Measurements from ENCODE around the gene GCLM. TPM values are rescaled to one million over a fixed set of nuclear protein-coding genes. Genes with fewer than 3 reads are reported as not detected.
"Not testable (repeated sequence)": the region's sequence is repeated elsewhere in the genome, so short reads cannot be mapped to it uniquely, and the experiment has no call there.

The GCLM gene
- total and polyA plus RNA-seq, 5 donors, result 3.8 to 10.4 (median 9.9) TPM

DNA sequence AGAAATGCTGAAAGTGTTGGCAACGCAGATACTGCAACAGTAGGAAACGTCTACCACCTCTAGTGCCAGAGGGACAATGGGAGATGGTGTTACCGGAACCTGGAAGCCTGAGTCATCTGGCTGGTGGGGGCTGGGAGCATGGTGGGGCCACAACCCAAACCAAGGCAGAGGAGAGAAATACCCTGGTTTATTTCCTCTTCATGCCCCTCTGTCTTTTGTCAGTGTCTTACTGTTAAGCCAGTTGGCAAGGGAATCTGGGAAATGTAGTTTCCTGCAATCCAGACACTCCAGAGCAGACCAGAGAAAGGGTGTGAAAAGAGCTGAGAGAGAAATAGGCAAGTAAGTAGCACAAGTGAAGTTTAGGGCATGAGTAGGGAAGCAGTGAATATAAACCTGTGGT lies 45.1 kb downstream of the GCLM start:
- no peak overlapping the region for H3K27ac ChIP-seq (ENCODE audit: low read length)
- intact Hi-C loops (cut with DNase I), result no loop called here
- 60% methylated on average over 3 of the region's 3 CpGs for WGBS
- H3K9me3 ChIP-seq (ENCODE audit: control insufficient read depth, low read length), result no peaks in the 10 kb centered on the region
- H3K4me1 ChIP-seq (ENCODE audit: control insufficient read depth, insufficient read depth, low read length), result no peaks in the 10 kb centered on the region
- no peak overlapping the region for H3K4me3 ChIP-seq (ENCODE audit: low read length)
- ATAC-seq (no peak), DNase-seq (no peak)
- H3K27me3 ChIP-seq (ENCODE audit: control insufficient read depth, insufficient read depth), result no peaks in the 10 kb centered on the region

GRCh38 chr1:93857653-93858052 lies 51.6 kb downstream of the GCLM start:
- H3K4me3 ChIP-seq (ENCODE audit: low read length); H3K27me3 ChIP-seq (ENCODE audit: control insufficient read depth, insufficient read depth); DNase-seq; H3K27ac ChIP-seq (ENCODE audit: low read length); H3K9me3 ChIP-seq (ENCODE audit: control insufficient read depth, low read length); H3K4me1 ChIP-seq (ENCODE audit: control insufficient read depth, insufficient read depth, low read length); intact Hi-C loops (cut with DNase I); ATAC-seq: not testable (repeated sequence)
- WGBS, result 57% methylated on average over 3 of the region's 3 CpGs

DNA sequence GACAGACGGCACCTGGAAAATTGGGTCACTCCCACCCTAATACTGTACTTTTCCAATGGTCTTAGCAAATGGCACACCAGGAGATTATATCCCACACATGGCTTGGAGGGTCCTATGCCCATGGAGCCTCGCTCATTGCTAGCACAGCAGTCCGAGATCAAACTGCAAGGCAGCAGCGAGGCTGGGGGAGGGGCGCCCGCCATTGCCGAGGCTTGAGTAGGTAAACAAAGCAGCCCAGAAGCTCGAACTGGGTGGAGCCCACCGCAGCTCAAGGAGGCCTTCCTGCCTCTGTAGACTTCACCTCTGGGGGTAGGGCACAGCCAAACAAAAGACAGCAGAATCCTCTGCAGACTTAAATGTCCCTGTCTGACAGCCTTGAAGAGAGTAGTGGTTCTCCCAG lies 53.2 kb downstream of the GCLM start:
- whole genome bisulfite sequencing, result 87% methylated on average over 8 of the region's 9 CpGs
- intact Hi-C loops (cut with DNase I); H3K27me3 ChIP-seq (ENCODE audit: control insufficient read depth, insufficient read depth); H3K27ac ChIP-seq (ENCODE audit: low read length); H3K9me3 ChIP-seq (ENCODE audit: control insufficient read depth, low read length); H3K4me3 ChIP-seq (ENCODE audit: low read length); H3K4me1 ChIP-seq (ENCODE audit: control insufficient read depth, insufficient read depth, low read length); ATAC-seq; DNase-seq: not testable (repeated sequence)

GRCh38 chr1:93853940-93854339 lies 55.3 kb downstream of the GCLM start:
- ATAC-seq, result no peak
- intact Hi-C loops (cut with DNase I), result no loop called here

DNA sequence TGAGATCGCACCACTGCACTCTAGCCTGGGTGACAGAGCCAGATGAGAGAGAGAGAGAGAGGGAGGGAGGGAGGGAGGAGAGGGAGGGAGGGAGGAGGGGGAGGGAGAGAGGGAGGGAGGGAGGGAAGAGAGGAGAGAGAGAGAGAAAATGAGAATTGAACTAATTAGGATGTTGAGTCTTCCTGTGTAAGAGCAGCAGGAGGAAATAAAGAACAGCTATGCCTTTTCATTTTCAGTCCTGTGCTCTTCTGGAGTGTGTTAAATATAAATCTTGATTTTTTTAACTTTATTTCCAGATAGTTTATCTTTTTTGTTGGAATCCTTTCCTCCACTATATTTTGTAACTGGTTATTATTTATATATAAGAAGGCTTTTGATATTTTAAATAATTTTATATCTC lies 57.4 kb downstream of the GCLM start:
- Histone ChIP-seq H3K4me1 (ENCODE audit: control insufficient read depth, insufficient read depth, low read length) (no peaks in the 10 kb centered on the region), H3K27ac (ENCODE audit: low read length) (no peak overlapping the region), H3K4me3 (ENCODE audit: low read length) (no peak overlapping the region), H3K9me3 (ENCODE audit: control insufficient read depth, low read length) (no peaks in the 10 kb centered on the region), H3K27me3 (ENCODE audit: control insufficient read depth, insufficient read depth) (no peaks in the 10 kb centered on the region)
- 100% methylated on average over 1 of the region's 1 CpG for WGBS
- ATAC-seq (no peak), DNase-seq (no peak)
- intact Hi-C loops (cut with DNase I), result no loop called here

More at GRCh38 chr1:93853940-93854339, 55.3 kb downstream of the GCLM start:
- Histone ChIP-seq H3K9me3 (ENCODE audit: control insufficient read depth, low read length) (no peaks in the 10 kb centered on the region), H3K27me3 (ENCODE audit: control insufficient read depth, insufficient read depth) (no peaks in the 10 kb centered on the region), H3K27ac (ENCODE audit: low read length) (no peak overlapping the region), H3K4me1 (ENCODE audit: control insufficient read depth, insufficient read depth, low read length) (no peaks in the 10 kb centered on the region), H3K4me3 (ENCODE audit: low read length) (no peak overlapping the region)
- WGBS, result 95% methylated on average over 3 of the region's 3 CpGs
- no peak for DNase-seq

GRCh38 chr1:93851327-93851712 lies 57.9 kb downstream of the GCLM start:
- intact Hi-C loops (cut with DNase I), result no loop called here
- no peak for ATAC-seq

DNA sequence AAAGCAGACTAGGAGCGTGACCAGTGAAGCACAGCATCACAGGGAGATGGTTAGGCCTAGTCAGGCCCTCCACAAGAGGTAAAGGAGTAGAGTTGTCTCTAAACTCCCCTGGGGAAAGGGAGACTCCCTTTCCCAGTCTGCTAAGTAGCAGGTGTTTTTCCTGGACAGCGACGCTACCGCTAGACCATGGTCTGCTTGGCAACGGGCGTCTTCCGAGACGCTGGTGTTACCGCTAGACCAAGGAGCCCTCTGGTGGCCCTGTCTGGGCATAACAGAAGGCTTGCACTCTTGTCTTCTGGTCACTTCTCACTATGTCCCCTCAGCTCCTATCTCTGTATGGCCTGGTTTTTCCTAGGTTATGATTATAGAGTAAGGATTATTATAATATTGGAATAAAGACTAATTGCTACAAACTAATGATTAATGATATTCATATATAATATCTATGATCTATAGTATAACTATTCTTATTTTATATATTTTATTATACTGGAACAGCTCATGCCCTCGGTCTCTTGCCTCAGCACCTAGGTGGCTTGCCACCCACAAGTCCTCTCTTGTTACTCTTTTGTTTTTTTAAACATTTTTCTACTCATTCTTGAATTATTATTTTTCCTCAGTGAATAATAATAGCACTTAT lies 58.4 kb downstream of the GCLM start:
- 31% methylated on average over 10 of the region's 10 CpGs for WGBS
- H3K27me3 ChIP-seq (ENCODE audit: control insufficient read depth, insufficient read depth); H3K9me3 ChIP-seq (ENCODE audit: control insufficient read depth, low read length); H3K4me1 ChIP-seq (ENCODE audit: control insufficient read depth, insufficient read depth, low read length); ATAC-seq; intact Hi-C loops (cut with DNase I); H3K27ac ChIP-seq (ENCODE audit: low read length); H3K4me3 ChIP-seq (ENCODE audit: low read length): not testable (repeated sequence)
- DNase-seq, result peak; percentile 72 to 90 (median 87)

More at GRCh38 chr1:93851327-93851712, 57.9 kb downstream of the GCLM start:
- Histone ChIP-seq H3K27ac (ENCODE audit: low read length) (no peak overlapping the region), H3K4me1 (ENCODE audit: control insufficient read depth, insufficient read depth, low read length) (no peaks in the 10 kb centered on the region), H3K9me3 (ENCODE audit: control insufficient read depth, low read length) (no peaks in the 10 kb centered on the region), H3K27me3 (ENCODE audit: control insufficient read depth, insufficient read depth) (no peaks in the 10 kb centered on the region), H3K4me3 (ENCODE audit: low read length) (no peak overlapping the region)
- no peak for DNase-seq

DNA sequence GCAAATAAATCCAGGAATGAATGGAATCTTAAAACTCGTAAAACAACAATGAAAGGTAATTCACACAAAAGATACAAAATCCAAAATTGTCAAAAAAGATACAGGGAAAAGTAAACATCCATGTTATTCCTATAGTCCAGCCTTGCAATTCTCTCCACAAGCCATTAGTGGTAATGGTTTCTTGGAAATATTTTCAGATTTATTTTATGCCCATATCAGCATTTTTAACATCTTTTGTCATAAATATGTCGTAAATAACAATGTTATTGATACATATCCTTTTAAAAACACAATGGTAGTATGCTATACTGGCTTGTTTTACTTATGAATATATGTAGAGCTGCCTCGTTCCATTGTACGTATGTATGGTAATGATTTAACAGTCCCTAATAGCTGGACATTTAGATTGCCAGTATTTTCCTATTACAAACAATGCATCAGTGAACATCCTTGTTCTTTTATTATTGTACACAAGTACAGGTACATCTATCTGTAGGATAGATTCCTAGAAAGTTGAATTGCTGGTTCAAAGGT lies 60.8 kb downstream of the GCLM start:
- H3K9me3 ChIP-seq (ENCODE audit: control insufficient read depth, low read length), result no peaks in the 10 kb centered on the region
- intact Hi-C loops (cut with DNase I), result loop anchor here (5.0 to 10.0 kb wide), 5 partner anchors 224 to 544 kb away; partner anchors contain the start of gene FNBP1L (in 1 of the 4)
- H3K27me3 ChIP-seq (ENCODE audit: control insufficient read depth, insufficient read depth), result no peaks in the 10 kb centered on the region
- ATAC-seq (no peak), DNase-seq (no peak)
- H3K4me1 ChIP-seq (ENCODE audit: control insufficient read depth, insufficient read depth, low read length), result peaks cover 3% of the 10 kb centered on the region
- H3K27ac ChIP-seq (ENCODE audit: low read length), result no peak overlapping the region
- WGBS, result 60% methylated on average over 4 of the region's 4 CpGs
- H3K4me3 ChIP-seq (ENCODE audit: low read length), result peak overlapping the region; percentile 68

DNA sequence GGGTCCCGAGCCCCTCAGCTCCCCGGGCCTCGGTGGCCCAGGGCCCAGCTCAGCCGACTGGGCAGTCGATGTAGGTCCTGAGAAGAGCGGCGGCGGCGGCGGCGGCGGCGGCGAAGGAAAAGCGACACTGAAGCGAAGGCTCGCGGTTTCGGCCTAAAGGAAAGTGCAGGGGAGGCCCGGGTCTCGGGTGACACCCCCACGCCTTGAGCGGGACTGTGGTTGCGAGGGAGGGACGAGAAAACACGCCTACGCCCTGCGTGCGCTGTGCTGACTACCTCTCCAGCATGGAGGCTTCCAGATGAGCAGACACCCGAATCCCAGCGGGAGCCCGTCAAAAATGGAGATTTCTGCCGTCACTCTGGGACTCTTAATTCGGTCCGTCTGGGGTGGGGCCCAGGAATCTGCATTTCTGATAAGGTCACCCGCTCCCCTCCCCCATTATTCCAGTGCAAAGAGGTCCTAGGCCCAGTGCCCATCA lies 61.4 kb downstream of the GCLM start:
- H3K4me1 ChIP-seq (ENCODE audit: control insufficient read depth, insufficient read depth, low read length), result peaks cover 3% of the 10 kb centered on the region
- DNase-seq, result peak; percentile 77 to 90 (median 87)
- peak overlapping the region; percentile 68 for H3K4me3 ChIP-seq (ENCODE audit: low read length)
- no peaks in the 10 kb centered on the region for H3K27me3 ChIP-seq (ENCODE audit: control insufficient read depth, insufficient read depth)
- ATAC-seq, result peak; percentile 70 to 73
- H3K9me3 ChIP-seq (ENCODE audit: control insufficient read depth, low read length), result no peaks in the 10 kb centered on the region
- WGBS, result under 1% methylated on average over 36 of the region's 36 CpGs
- intact Hi-C loops (cut with DNase I), result loop anchor here (5.0 to 10.0 kb wide), 5 partner anchors 223 to 543 kb away; partner anchors contain the start of gene FNBP1L (in 1 of the 4)
- H3K27ac ChIP-seq (ENCODE audit: low read length), result peak overlapping the region; percentile 83

DNA sequence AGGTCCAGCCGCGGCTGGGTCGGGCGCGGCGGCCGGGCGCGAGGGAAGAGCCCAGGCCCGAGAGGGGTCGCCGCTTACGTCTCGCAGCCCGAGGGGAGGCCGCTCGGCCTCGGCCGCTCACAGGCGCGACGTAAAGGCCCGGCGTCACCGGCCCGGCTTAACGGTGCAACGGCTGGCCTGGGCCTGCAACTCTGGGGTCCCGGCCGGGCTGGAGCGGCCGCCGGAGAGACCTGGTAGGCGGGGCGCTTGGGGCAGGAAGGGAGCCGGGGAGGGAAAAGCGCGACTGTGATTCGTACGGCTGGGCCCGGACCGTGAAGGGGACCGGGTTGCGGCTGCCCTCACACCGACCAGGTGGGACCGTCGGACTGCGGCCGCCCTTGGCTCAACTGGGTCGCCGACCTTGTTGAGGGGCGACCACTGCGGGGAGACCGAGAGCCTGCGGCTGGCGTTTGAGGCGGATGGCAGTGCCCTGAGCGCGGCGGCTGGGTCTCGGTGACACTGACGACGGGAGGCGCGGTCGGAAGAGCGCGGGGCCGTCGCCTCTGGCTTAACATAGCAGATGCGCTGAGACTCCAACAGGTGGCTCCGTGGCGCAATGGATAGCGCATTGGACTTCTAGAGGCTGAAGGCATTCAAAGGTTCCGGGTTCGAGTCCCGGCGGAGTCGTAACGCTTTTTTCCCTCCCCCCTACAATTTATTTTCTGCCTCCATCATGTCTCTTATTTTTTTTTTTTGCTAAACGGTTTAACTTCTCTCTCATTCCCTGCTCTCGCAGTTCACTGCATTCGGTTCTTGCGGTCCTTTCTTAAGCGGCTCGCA lies 62.0 kb downstream of the GCLM start:
- ATAC-seq (peak; percentile 88 to 89), DNase-seq (peak; percentile 81 to 93 (median 93))
- intact Hi-C loops (cut with DNase I), result loop anchor here (5.0 to 10.0 kb wide), 5 partner anchors 222 to 542 kb away; partner anchors contain the start of gene FNBP1L (in 1 of the 4)
- H3K27me3 ChIP-seq (ENCODE audit: control insufficient read depth, insufficient read depth), result no peaks in the 10 kb centered on the region
- under 1% methylated on average over 79 of the region's 86 CpGs for WGBS
- H3K27ac ChIP-seq (ENCODE audit: low read length), result peak overlapping the region; percentile 98
- peaks cover 3% of the 10 kb centered on the region for H3K4me1 ChIP-seq (ENCODE audit: control insufficient read depth, insufficient read depth, low read length)
- H3K4me3 ChIP-seq (ENCODE audit: low read length), result peak overlapping the region; percentile 68
- no peaks in the 10 kb centered on the region for H3K9me3 ChIP-seq (ENCODE audit: control insufficient read depth, low read length)
